Measurements from ENCODE around the gene NUP133.

- TF ChIP-seq CTCF (IDR thresholded peaks at IDR 0.05 in 8 of 11, conservative IDR thresholded peaks at IDR 0.05 in 3 of 11) (peak; percentile 37 to 84 (median 76)), POLR2AphosphoS5 (IDR thresholded peaks at IDR 0.05) (peak in 1 of 3 donors; percentile 25), POLR2A (IDR thresholded peaks at IDR 0.05) (no peak)
Observed at GRCh38 chr1:229514578-229515275, 6.6 kb upstream of the NUP133 start.
